Lung (tissue), 12 donors: ENCODE data around the gene ZPR1. TPM values are rescaled to one million over a fixed set of nuclear protein-coding genes. Genes with fewer than 3 reads are reported as not detected.

ENCODE experiments used
- ATAC-seq: fragments of 200-7000 bp; cut with Tn5 transposase; one replicate; pipeline ENCODE4 v1.9.1; 2020; ENCODE audit warnings: moderate number of reproducible peaks; ENCODE audit not compliant: insufficient read depth, low FRiP score
- DNase-seq, 3 donors: peaks; one replicate each; pipeline ENCODE4 v3.0.0-alpha.2; 2013 to 2017
- H3K27ac ChIP-seq, 2 donors: one replicate each; pipeline ENCODE4 v1.5.1; 2013; ENCODE audit warnings: mild to moderate bottlenecking in 2 of 2, moderate library complexity in 2 of 2, control low read depth in 1 of 2, inconsistent platforms in 1 of 2, low read depth in 1 of 2, low read length in 1 of 2
- H3K27me3 ChIP-seq, 3 donors: one replicate each; pipeline ENCODE4 v1.5.1; 2013; ENCODE audit warnings: low read length in 2 of 3; ENCODE audit not compliant: control insufficient read depth in 3 of 3, insufficient read depth in 3 of 3
- H3K36me3 ChIP-seq, 4 donors: one replicate each; pipeline ENCODE4 v1.5.1; 2013; ENCODE audit warnings: low read length in 4 of 4, mild to moderate bottlenecking in 1 of 4, moderate library complexity in 1 of 4; ENCODE audit not compliant: control insufficient read depth in 4 of 4, insufficient read depth in 4 of 4
- H3K4me1 ChIP-seq, 5 donors: one replicate each; pipeline ENCODE4 v1.5.1; 2013; ENCODE audit warnings: low read length in 5 of 5, mild to moderate bottlenecking in 2 of 5, moderate library complexity in 1 of 5; ENCODE audit not compliant: control insufficient read depth in 5 of 5, insufficient read depth in 5 of 5
- H3K4me3 ChIP-seq: one replicate; pipeline ENCODE4 v1.5.1; 2013; ENCODE audit warnings: mild to moderate bottlenecking, control low read depth, moderate library complexity
- H3K9ac ChIP-seq, 2 donors: one replicate each; pipeline ENCODE4 v1.5.1; 2013; ENCODE audit warnings: low read length in 2 of 2, control low read depth in 1 of 2; ENCODE audit not compliant: insufficient read depth in 1 of 2
- H3K9me3 ChIP-seq, 4 donors: one replicate each; pipeline ENCODE4 v1.5.1; 2013; ENCODE audit warnings: low read length in 3 of 4, mild to moderate bottlenecking in 1 of 4, moderate library complexity in 1 of 4; ENCODE audit not compliant: control insufficient read depth in 4 of 4, insufficient read depth in 3 of 4
- WGBS, 2 donors: extraction: QIAGEN DNeasy Blood & Tissue Kit; methylation state at CpG; one replicate each; pipeline ENCODE4 v1.1.7; 2013; 5-methylcytosine and 5-hydroxymethylcytosine counted together
- polyA plus RNA-seq, 2 donors: library from polyadenylated mRNA; stranded (reverse); fragments of 200-250 nt; gene quantifications; one replicate each; pipeline ENCODE4 v1.2.1, GENCODE V29; 2013
- total RNA-seq, 2 donors: library from RNA; depleted of rRNA in 1 of 2; stranded (reverse); fragments of >200 nt in 1 of 2; gene quantifications; one replicate each; pipeline ENCODE4 v1.2.1, GENCODE V29; 2014 to 2021
- TF ChIP-seq, protein P1 (sequence below): IDR thresholded peaks from 2 replicates; pipeline ENCODE4 v1.5.1; 2012; ENCODE audit warnings: mild to moderate bottlenecking; ENCODE audit errors: control extremely low read depth, extremely low read depth
- donor health status: control.
- donor health status: control.
- donor health status: Bipolar disorder and iron deficiency.
- donor health status: healthy.
- donor health status: DM: yes; HTN: yes; CAD: no.

Gene ZPR1
- total and polyA plus RNA-seq, 4 donors, result 19.4 to 50.9 (median 34.5) TPM

DNA sequence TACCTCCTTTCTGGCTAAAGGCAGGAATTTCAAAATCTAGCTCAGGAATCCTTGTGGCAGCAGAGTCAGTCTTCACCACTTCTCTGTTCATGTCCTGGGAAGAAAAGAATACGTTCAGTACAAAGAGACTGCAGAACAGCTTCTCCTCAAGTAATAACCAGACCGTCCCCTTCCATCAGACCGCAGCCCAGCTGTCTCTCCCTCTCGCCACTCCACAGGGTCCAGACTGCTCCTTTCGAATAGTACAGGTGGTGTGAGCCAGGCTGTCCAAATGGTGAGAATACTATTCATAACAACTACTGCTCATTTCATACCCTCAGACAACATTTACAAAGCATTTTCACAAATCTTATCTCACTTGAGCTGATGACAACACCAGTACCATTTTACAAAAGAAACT lies 857 bp downstream of the ZPR1 start:
- no peak overlapping the region for H3K27ac ChIP-seq
- 65 to 72% methylated on average over 5 of the region's 5 CpGs for WGBS, 2 donors
- peak overlapping the region; percentile 7 to 76 for H3K9ac ChIP-seq
- H3K4me1 ChIP-seq, result peaks cover 5 to 25% (median 9%) of the 10 kb centered on the region in 5 donors
- ATAC-seq (no peak), DNase-seq (no peak)
- TF ChIP-seq, protein P1, sequence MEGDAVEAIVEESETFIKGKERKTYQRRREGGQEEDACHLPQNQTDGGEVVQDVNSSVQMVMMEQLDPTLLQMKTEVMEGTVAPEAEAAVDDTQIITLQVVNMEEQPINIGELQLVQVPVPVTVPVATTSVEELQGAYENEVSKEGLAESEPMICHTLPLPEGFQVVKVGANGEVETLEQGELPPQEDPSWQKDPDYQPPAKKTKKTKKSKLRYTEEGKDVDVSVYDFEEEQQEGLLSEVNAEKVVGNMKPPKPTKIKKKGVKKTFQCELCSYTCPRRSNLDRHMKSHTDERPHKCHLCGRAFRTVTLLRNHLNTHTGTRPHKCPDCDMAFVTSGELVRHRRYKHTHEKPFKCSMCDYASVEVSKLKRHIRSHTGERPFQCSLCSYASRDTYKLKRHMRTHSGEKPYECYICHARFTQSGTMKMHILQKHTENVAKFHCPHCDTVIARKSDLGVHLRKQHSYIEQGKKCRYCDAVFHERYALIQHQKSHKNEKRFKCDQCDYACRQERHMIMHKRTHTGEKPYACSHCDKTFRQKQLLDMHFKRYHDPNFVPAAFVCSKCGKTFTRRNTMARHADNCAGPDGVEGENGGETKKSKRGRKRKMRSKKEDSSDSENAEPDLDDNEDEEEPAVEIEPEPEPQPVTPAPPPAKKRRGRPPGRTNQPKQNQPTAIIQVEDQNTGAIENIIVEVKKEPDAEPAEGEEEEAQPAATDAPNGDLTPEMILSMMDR, result no peak
- no peaks in the 10 kb centered on the region for H3K27me3 ChIP-seq
- peaks cover 24 to 41% (median 32%) of the 10 kb centered on the region in 4 donors for H3K36me3 ChIP-seq
- H3K4me3 ChIP-seq, result peak overlapping the region; percentile 82
- H3K9me3 ChIP-seq, result no peaks in the 10 kb centered on the region

DNA sequence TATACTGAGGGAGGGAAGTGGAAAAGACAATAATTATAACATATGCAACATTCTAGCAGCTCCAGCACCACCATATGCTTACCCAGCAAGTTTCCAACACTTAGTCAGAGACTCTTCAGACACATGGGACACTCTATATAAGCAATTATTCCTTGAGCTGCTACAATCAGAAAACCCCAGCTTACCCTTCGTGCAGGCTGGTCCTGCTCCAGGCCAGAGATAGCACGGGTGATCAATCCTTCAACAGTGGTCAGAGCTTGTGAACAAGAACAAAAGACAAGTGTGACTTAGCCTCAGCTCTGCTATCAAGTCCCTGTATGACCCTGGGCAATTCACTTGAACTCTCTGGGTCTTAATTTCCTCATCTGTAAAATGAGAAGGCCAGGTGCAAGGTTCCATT lies 1.5 kb downstream of the ZPR1 start:
- Histone ChIP-seq H3K4me3 (no peak overlapping the region), H3K4me1 (peaks cover 3 to 19% (median 6%) of the 10 kb centered on the region in 5 donors), H3K9ac (no peak overlapping the region), H3K27me3 (no peaks in the 10 kb centered on the region), H3K27ac (no peak overlapping the region), H3K36me3 (peaks cover 27 to 42% (median 33%) of the 10 kb centered on the region in 4 donors), H3K9me3 (no peaks in the 10 kb centered on the region)
- no peak for DNase-seq
- TF ChIP-seq, protein P1, result no peak
- ATAC-seq, result no peak
- 89 to 94% methylated on average over 2 of the region's 2 CpGs for WGBS, 2 donors

DNA sequence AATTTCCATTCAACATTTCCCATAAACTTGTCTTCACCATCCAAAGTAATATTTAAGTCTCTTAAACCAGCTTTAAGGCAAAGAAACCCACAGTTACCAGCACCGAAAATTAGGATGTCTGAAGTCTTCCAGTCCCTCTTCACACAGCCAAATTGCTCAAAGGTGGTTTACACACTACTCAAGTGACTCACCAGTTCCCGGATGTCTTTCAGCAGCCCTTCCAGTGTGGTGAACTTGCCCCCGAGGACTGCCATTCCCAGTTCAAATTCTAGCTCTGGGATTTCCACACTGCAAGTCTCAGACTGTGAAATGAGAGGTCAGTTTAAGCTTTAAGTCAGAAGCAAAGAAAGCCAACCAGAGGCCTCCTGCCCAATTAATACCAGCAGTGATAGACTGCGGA lies 5.1 kb downstream of the ZPR1 start:
- peaks cover 45 to 61% (median 51%) of the 10 kb centered on the region in 4 donors for H3K36me3 ChIP-seq
- TF ChIP-seq, protein P1, result no peak
- H3K9me3 ChIP-seq, result no peaks in the 10 kb centered on the region
- ATAC-seq, result no peak
- no peak for DNase-seq
- H3K27me3 ChIP-seq, result no peaks in the 10 kb centered on the region
- no peak overlapping the region for H3K9ac ChIP-seq
- H3K4me3 ChIP-seq, result no peak overlapping the region
- H3K27ac ChIP-seq, result no peak overlapping the region
- WGBS, 2 donors, result 86 to 93% methylated on average over 4 of the region's 4 CpGs
- peaks cover 3 to 7% (median 5%) of the 10 kb centered on the region in 5 donors for H3K4me1 ChIP-seq

DNA sequence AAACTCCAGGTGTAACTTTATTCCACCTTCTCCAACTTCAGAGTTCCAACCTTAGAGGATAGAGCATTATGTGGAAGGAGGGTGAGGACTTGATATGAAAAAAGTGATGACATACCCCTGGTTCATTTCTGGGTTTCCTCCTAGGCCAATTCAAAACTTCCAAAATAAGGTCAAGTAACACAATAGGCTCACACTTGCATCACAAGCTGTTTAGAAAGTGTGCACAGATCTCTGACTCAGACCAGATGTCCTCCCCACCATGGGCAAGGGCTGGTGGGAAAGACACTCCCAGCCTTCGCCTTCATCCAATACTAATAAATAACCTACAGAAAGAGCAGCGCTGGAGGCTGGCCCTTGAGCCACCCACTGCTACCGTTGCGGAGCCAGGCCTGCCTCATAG lies 9.3 kb downstream of the ZPR1 start:
- DNase-seq (no peak), ATAC-seq (no peak)
- H3K4me1 ChIP-seq, result peaks cover 0 to 3% (median 0%) of the 10 kb centered on the region in 5 donors
- H3K36me3 ChIP-seq, result peaks cover 33 to 39% (median 34%) of the 10 kb centered on the region in 4 donors
- no peak overlapping the region for H3K27ac ChIP-seq
- no peak overlapping the region for H3K9ac ChIP-seq
- TF ChIP-seq, protein P1, result no peak
- H3K4me3 ChIP-seq, result no peak overlapping the region
- H3K9me3 ChIP-seq, result no peaks in the 10 kb centered on the region
- no peaks in the 10 kb centered on the region for H3K27me3 ChIP-seq
- 95 to 99% methylated on average over 4 of the region's 4 CpGs for WGBS, 2 donors
